ENCODE results near the gene NCBP2L.

DNA sequence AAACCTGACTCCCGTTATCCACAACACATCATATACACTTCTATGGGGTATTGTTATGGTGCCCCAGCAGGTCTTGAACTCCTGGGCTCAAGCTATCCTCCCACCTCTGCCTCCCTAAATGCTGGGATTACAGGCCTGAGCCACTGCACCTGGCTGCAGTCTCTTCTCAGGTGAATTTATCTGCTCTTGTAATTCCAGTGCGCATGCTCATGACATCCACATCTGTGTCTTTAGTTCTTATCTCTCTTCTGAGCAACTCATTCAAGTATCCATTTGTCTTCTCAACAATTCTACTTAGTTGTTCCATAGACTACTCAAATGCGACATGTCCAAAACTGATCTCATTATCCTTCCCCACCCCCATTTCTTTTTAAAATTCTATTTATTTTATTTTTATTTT lies 27.6 kb downstream of the NCBP2L start:
- TF ChIP-seq, protein P1, sequence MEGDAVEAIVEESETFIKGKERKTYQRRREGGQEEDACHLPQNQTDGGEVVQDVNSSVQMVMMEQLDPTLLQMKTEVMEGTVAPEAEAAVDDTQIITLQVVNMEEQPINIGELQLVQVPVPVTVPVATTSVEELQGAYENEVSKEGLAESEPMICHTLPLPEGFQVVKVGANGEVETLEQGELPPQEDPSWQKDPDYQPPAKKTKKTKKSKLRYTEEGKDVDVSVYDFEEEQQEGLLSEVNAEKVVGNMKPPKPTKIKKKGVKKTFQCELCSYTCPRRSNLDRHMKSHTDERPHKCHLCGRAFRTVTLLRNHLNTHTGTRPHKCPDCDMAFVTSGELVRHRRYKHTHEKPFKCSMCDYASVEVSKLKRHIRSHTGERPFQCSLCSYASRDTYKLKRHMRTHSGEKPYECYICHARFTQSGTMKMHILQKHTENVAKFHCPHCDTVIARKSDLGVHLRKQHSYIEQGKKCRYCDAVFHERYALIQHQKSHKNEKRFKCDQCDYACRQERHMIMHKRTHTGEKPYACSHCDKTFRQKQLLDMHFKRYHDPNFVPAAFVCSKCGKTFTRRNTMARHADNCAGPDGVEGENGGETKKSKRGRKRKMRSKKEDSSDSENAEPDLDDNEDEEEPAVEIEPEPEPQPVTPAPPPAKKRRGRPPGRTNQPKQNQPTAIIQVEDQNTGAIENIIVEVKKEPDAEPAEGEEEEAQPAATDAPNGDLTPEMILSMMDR (IDR thresholded peaks at IDR 0.05): no peak
- TF ChIP-seq POLR2A (IDR thresholded peaks at IDR 0.05): no peak
